SU-DHL-6 (cell line): ENCODE results near the gene TACR1.

ENCODE experiments used
- H2AFZ ChIP-seq: fragments of 200-600 bp; sonication (generic); 2 replicates; pipeline ENCODE4 v1.6.1; 2014; ENCODE audit warnings: low read depth, mild to moderate bottlenecking, moderate library complexity, mixed read lengths, antibody characterized with exemption, low read length; ENCODE audit not compliant: severe bottlenecking
- H3F3A ChIP-seq: fragments of 200-600 bp; shearing (Covaris generic); 2 replicates; pipeline ENCODE4 v1.6.0; 2016; ENCODE audit warnings: antibody characterized with exemption, mild to moderate bottlenecking; ENCODE audit not compliant: insufficient read depth
- H3K27ac ChIP-seq: fragments of 200-600 bp; sonication (generic); 2 replicates; pipeline ENCODE4 v1.5.1; 2016; ENCODE audit warnings: low read depth, mild to moderate bottlenecking, low read length, moderate library complexity, mixed read lengths
- H3K27me3 ChIP-seq: fragments of 200-600 bp; sonication (generic), shearing (Covaris generic); 2 replicates; pipeline ENCODE4 v1.6.0; 2014; ENCODE audit warnings: mild to moderate bottlenecking, low read length
- H3K36me3 ChIP-seq: fragments of 200-600 bp; sonication (generic); 2 replicates; pipeline ENCODE4 v1.6.1; 2014; ENCODE audit warnings: mild to moderate bottlenecking, low read length, mixed read lengths
- H3K4me2 ChIP-seq: fragments of 300-600, 200-600 bp; shearing (Covaris generic), sonication (generic); 2 replicates; pipeline ENCODE4 v1.6.0; 2014; ENCODE audit warnings: low read length, low read depth, mild to moderate bottlenecking; ENCODE audit not compliant: poor library complexity, severe bottlenecking
- H3K4me3 ChIP-seq: fragments of 200-600 bp; sonication (generic); 2 replicates; pipeline ENCODE4 v1.5.1; 2014; ENCODE audit warnings: antibody characterized with exemption, low read length, mild to moderate bottlenecking, mixed read lengths; ENCODE audit not compliant: insufficient read depth, poor library complexity, severe bottlenecking
- H3K79me2 ChIP-seq: fragments of 200-600 bp; sonication (generic); 2 replicates; pipeline ENCODE4 v1.6.1; 2014; ENCODE audit warnings: mild to moderate bottlenecking, low read length, moderate library complexity; ENCODE audit not compliant: insufficient read depth
- H3K9ac ChIP-seq: fragments of 200-600 bp; sonication (generic); 2 replicates; pipeline ENCODE4 v1.7.0; 2014; ENCODE audit warnings: mild to moderate bottlenecking, low read length
- H3K9me2 ChIP-seq: fragments of 200-600 bp; sonication (generic); replicated peaks from 2 replicates; pipeline ENCODE4 v1.6.1; 2014; ENCODE audit warnings: low read length; ENCODE audit not compliant: insufficient read depth
- H3K9me3 ChIP-seq: fragments of 200-600 bp; sonication (generic); 2 replicates; pipeline ENCODE4 v1.6.1; 2014; ENCODE audit warnings: low read length, mixed read lengths; ENCODE audit not compliant: insufficient read depth
- H4K20me1 ChIP-seq: fragments of 200-600 bp; sonication (generic); 2 replicates; pipeline ENCODE4 v1.6.1; 2014; ENCODE audit warnings: low read depth, mild to moderate bottlenecking, antibody characterized with exemption, low read length, moderate library complexity, mixed read lengths
- CTCF ChIP-seq: fragments of 200-600 bp; sonication (generic); IDR thresholded peaks from one replicate; pipeline ENCODE4 v1.5.1; 2017; ENCODE audit warnings: antibody characterized with exemption, mild to moderate bottlenecking, low read length, moderate library complexity; ENCODE audit not compliant: insufficient read depth, poor library complexity, severe bottlenecking
- EZH2phosphoT487 ChIP-seq: fragments of 200-600 bp; sonication (generic), shearing (Covaris generic); conservative IDR thresholded peaks from 2 replicates; pipeline ENCODE4 v1.6.1; 2018; ENCODE audit warnings: mild to moderate bottlenecking, antibody characterized with exemption, low read length, moderate library complexity, mixed read lengths

The TACR1 gene

DNA sequence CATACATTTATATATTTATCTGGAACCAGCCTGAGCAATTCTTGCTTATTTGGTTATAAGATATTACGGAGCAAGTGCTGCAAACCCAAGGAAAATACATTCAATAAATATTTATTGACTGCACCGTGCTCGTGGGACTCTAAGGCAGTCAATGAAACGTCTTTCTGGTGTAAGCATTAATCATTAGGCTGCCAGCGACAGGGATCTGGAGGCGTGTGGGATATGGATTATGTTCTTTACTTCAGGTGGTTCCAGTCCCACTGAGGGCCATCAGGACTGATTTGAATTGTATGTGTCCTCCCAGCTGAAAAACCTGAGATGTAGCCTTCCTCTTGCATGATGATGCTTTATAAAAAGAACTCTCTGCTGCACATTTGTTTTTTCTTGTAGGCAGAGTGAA lies 75.4 kb downstream of the TACR1 start:
- Histone ChIP-seq H3K9ac (no peak overlapping the region), H3K9me2 (no peaks in the 10 kb centered on the region), H3K27ac (no peak overlapping the region), H3K36me3 (no peaks in the 10 kb centered on the region), H3K27me3 (no peaks in the 10 kb centered on the region; the same call in 1 of the 2 replicates), H3K4me3 (no peak overlapping the region), H2AFZ (no peak overlapping the region), H3K79me2 (no peaks in the 10 kb centered on the region), H3K9me3 (no peaks in the 10 kb centered on the region), H3K4me2 (no peak overlapping the region), H3F3A (no peaks in the 10 kb centered on the region), H4K20me1 (no peaks in the 10 kb centered on the region)
- no peak for TF ChIP-seq EZH2phosphoT487
- no peak for TF ChIP-seq CTCF

DNA sequence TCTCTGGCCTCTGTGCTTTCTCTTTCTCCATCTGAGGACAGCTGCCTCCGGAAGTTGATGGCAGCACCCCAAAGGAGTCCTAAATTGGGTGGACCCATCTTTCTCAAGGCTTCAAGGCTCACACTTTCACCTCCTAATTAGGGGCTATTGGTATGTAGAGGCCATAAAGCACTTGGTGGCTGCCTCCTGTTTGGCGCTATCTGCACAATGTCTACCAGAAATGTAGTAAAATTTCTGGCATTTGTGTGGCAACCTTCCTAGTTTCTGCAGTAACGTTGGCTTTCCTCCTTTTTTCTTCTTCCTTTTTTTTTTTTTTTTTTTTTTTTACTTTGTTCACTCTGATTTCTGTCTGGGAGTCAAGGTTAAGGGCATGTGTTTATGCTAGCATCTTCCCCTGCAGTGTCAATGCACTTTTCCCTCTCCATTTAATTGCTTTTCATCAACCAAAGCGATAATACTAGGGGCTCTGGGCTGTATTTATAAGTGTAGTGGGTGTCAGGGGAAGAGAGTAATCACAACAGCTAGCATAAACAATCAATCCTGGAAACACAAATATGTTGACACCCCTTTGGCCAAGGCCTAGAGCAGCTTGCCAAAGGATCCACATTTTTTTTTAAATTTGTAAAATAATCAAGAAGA lies 86.0 kb downstream of the TACR1 start:
- H3K9ac ChIP-seq: no peak overlapping the region
- H3K27me3 ChIP-seq: no peaks in the 10 kb centered on the region
- H3K4me3 ChIP-seq: no peak overlapping the region
- no peaks in the 10 kb centered on the region for H3F3A ChIP-seq
- H3K79me2 ChIP-seq: no peaks in the 10 kb centered on the region
- H4K20me1 ChIP-seq: no peaks in the 10 kb centered on the region; the same call in 1 of the 2 replicates
- H3K9me2 ChIP-seq: no peaks in the 10 kb centered on the region
- no peak overlapping the region for H3K4me2 ChIP-seq
- TF ChIP-seq EZH2phosphoT487 (no peak), CTCF (no peak)
- no peak overlapping the region for H2AFZ ChIP-seq
- H3K36me3 ChIP-seq: no peaks in the 10 kb centered on the region
- H3K9me3 ChIP-seq: no peaks in the 10 kb centered on the region
- H3K27ac ChIP-seq: no peak overlapping the region

DNA sequence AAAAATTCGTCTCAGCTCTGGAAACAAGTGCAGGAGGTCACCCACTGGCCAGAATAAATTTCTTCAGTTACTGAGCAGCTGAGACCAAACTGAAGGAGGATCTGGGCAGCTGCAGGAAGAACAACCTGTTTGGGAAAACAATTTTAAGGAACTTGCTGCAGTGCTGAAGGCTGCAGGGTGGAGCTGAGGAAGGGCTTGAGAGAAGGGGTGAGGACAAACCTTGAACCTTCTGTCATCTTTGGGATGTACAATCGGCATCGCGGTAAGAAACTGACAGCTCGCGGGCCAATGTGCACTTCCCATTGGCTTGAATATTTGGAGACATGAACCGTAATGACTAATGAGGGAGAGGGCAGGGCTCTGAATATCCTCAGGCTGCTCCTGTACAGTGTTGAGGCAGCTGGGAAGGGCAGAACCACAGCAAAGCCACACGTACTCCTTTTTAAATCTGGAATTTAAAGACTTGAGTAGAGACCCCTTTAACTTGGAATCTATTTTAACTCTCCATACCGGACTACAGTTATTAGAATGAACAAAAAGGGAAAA lies 90.3 kb downstream of the TACR1 start:
- TF ChIP-seq CTCF: no peak
- no peak for TF ChIP-seq EZH2phosphoT487
- Histone ChIP-seq H2AFZ (no peak overlapping the region), H4K20me1 (no peaks in the 10 kb centered on the region; the same call in 1 of the 2 replicates), H3F3A (no peaks in the 10 kb centered on the region), H3K4me2 (no peak overlapping the region), H3K4me3 (no peak overlapping the region), H3K27ac (no peak overlapping the region), H3K9me2 (no peaks in the 10 kb centered on the region), H3K27me3 (no peaks in the 10 kb centered on the region), H3K36me3 (no peaks in the 10 kb centered on the region), H3K9ac (no peak overlapping the region), H3K9me3 (no peaks in the 10 kb centered on the region), H3K79me2 (no peaks in the 10 kb centered on the region)
